DND-41 (cell line): ENCODE results near the gene ZNF609.

Experiments
- CTCF ChIP-seq: IDR thresholded peaks from 2 replicates; pipeline ENCODE4 v1.5.1; 2012; ENCODE audit warnings: borderline replicate concordance, low read length, moderate library complexity, mild to moderate bottlenecking; ENCODE audit not compliant: poor library complexity, severe bottlenecking; ENCODE audit errors: extremely low read depth
- EZH2 ChIP-seq: IDR thresholded peaks from 3 replicates; pipeline ENCODE4 v1.6.1; 2012; ENCODE audit warnings: borderline replicate concordance, low read depth, mild to moderate bottlenecking, moderate library complexity, low read length, inconsistent platforms; ENCODE audit not compliant: severe bottlenecking

- TF ChIP-seq EZH2 (no peak), CTCF (no peak)
These were observed 157.3 kb downstream of the ZNF609 start for GRCh38 chr15:64617727-64618126.
